HG03196 (cell line): ENCODE data around the gene SEZ6.

Experiments used
- ATAC-seq: cut with Tn5 transposase; IDR thresholded peaks from one replicate; pipeline ENCODE4 v1.9.1; 2021; ENCODE audit not compliant: unreplicated experiment

The SEZ6 gene

DNA sequence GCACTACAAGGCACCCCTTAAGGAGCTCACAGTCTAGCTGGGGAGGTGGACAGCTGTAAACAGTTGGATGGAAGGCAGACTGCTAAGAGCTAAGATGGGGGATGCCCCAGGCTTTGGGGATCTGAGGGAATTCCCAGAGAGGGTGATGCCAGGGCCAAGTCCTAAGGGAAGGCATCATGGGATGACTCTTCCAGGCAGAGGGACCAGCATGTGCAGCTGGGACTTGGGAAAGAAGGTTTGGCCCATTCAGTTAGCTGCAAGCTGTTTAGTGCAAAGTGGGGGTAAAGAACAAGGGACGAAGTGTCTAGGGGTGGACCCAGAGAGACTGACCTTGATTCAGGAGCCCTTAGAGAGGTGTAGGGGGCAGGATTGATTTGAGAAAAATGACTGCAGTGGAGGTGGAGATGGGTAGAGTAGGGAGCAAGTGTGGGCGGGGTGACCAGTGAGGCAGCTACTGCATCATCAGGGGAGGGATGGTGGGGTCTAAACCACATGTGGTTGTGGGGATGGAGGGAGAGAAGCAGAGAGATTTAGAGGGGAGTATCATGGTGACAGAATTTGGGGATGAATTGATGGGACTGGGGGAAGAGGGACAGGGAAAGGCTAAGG lies 27.4 kb downstream of the SEZ6 start:
- no peak for ATAC-seq

DNA sequence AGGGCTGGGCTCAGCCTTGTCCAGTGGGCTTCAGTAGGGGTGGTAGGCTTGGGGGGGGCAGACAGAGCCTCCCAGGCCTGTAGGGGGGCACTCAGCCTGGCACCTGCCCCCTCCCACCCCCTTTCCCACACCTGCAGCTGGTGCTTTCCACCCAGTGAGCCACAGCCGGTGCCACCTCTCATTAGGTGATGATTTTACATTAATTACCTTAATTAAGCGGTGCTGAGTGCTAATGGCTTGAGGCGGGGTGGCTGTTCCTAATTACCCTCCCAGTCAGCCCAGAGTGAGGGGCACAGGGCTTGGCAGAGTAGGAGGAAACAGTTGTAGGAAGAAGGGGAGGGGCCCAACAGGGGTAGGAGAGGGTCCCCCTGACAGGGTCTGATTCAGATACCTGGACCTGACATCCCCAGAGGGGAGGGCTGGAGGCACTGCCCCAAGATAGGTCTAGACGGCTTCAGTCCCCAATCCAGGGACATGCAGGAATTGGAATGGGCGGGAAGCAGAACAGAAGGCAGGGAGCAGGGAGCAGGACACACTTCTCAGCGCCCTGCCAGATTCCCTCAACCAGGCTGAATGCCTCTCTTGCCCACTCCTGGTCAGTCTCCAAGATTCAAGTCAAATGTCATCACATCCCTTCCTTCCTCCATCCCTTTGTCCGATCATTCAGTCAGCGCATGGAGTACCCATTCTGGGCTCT lies 28.0 kb downstream of the SEZ6 start:
- no peak for ATAC-seq

DNA sequence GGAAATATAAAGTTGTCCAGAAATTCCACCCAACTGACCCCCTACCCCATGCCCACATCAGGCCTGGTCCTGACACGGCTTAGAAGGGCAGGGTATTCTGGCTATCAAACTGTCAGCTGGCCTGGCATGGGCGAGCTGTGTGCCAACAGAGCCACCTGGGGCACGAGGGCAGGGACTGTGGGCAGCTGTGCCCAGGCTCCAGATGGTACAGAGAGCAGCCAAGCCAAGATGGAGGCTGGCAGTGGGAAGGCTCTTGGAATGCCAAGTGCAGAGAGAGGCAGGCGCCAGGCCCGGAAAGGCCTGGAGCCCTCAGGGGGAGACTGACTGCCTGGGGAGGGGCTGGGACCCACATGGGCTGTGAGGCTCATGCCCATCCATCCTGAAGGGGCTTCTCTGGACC lies 30.2 kb downstream of the SEZ6 start:
- no peak for ATAC-seq

DNA sequence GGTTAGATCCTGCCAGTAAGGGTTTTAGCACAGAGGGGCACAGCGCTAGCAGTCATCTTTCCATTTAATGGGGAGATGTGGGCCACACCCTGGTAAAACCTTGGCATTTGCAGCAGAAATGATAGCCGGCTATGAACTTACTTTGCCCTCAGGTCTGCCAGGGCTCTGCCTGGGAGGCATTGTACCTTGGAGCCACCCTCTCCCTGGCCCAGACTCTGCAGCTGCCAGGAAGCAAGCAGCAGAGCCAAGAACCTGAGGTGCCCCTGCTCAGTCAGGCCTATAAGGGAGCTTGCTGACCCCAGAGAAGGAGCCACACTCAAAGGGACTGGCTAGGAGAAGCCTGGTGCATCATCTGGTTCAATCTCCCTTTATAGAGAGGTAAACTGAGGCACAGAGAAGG lies 30.8 kb downstream of the SEZ6 start:
- no peak for ATAC-seq

DNA sequence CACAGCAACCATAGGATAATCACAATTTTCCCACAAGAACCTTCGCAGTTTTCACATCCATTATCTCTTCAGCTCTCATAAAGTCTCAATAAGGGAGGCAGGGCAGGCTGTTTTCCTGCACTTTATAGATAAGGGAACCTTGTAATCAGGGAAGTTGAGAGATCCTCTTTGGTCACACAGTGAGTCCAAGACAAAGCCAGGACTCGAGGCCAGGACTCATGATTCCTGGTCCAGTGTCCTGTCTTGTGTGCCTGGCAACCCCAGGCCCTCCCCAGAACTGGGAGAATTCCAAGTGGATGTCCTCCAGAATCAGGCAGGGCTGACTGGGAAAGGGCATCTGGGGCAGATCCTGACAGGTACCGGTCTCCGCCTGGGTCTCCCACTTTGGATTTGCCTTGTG lies 31.4 kb downstream of the SEZ6 start:
- no peak for ATAC-seq

DNA sequence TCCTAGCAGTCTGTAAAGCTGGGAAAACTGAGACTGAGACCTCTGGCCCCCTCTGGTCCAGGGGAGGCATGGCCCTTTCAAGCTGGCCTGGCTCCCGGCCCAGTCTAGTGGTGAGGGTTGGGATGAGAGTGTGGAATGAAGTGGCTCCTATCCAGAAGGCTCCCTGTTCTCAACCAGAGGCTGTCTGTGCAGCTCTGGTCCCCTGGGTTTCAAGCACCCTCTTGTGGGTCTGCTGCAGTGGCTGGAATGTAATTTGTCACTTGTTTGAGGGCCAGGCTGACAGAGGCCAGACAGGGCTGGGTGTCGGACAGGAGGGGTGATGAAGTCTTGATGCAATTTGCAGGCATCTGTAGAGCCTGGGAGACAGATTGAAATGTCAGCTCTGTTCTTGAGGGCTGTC lies 32.4 kb downstream of the SEZ6 start:
- no peak for ATAC-seq

DNA sequence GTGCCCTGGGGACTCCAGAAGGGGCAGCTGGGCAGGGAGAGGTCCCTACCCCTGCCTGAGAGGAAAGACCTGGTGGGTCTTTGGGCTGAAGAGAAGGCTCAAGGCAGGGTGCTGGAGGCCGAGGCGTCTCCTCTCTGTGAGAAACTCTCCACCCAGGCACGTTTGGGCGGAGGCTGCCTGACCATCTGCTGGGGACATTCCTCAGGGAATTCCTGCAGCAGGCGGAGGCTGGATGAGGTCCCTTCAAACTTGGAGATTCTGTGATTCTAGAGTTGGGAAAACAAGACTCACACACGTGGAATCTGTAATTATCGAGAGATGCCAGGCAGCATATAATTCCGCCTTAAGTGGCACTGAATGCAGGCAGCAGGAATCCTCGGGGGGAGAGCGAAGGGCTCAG lies 33.4 kb downstream of the SEZ6 start:
- ATAC-seq: no peak

DNA sequence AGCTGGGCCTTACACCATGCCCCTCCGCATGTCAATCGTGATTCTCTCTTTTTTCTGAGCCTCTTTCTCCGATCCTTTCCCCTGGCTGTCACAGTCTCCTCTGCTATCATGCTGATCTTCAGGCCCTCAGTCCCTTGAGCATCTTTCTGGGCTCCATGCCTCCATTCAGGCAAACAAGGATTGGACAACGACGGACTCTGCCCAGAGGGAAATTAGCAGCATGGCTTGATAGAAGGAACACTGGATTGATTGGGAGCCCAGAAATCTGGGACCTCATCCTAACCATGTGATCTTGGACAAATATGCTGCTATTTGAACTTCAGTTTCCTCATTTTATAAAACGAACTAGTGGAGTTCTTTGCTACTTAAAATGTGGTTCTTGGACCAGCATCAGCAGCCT lies 35.0 kb downstream of the SEZ6 start:
- ATAC-seq: no peak

DNA sequence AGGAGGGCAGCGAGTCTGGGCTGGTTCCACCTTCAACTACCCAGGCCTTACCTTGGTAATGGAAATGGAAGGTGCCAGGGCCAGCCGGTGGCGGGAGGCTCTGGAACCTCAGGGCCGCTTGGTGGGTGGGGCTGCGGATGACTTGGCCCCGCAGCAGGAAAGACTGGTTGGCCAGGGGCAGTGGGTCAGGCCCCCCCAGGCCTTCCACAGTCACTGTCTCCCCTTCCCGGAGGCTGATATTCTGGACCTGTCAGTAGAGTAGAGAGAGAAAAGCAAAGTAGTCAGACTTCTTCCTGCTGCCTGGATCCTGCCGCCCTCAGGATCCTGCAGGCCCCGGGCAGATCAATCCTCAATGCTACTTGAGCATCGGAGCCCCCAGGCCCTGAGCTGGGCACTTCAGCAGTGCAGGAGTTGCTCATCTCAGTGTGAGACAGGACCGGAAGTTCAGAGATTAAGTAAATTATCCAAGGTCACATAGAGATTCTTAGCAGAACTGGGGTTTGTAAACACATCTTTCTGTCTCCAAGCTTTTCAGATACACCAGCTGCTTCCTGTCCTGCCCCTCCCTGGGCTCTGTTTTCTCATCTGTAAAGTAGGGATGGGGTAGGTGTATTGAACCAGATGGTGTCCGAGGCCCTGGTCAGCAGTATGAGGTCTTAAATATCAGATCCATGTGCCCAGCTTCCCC lies 36.0 kb downstream of the SEZ6 start:
- no peak for ATAC-seq

DNA sequence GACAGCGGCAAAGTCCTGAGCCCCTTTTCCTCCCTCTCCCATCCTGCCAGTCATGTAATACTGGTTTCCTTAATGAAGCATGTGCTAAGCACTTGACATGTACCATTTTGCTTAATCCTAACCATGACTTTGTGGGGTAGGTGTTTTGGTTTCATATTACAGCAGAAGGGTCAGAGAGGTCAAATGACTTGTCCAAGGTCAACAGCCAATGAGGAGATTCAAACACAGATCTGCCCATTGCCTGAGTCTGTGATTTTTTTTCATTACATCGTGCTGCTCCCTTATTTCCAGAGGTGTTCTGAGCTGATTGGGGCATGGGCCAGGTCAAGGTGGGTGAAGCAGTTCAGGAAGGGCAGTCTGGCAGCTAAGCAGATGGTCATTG lies 36.9 kb downstream of the SEZ6 start:
- ATAC-seq: no peak

DNA sequence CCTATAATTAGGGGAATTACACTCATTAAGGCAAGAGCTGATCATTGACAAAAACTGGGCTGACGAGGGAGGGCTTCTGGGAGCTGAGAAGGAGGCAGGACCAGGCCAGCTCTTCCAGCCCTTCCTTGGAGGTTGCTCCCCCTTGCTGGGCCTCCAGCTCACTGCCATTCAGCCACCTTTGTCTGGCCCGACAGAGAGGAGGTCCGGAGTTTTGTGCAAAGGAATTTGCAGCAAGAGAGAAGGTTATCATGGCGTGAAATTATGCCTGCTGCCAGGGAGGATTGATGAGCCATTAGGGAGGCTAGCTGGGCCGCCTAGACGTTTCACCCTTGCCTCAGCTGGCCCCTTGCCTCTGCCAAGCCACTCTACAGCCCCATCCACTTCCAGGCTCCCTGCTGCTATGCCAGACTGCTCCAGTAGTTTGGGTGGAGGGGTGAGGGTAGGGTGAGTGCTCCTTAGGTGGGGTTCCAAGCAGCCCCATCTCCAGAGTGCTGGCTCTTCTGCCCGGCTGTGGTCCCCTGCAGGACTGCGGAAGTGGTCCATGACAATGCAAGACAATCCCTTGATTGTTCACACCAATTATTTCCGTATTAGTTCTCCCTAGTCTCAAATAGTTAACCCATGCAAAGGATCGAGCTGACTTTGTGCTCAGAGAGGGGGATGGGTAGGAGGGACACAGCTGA lies 37.5 kb downstream of the SEZ6 start:
- ATAC-seq: no peak

DNA sequence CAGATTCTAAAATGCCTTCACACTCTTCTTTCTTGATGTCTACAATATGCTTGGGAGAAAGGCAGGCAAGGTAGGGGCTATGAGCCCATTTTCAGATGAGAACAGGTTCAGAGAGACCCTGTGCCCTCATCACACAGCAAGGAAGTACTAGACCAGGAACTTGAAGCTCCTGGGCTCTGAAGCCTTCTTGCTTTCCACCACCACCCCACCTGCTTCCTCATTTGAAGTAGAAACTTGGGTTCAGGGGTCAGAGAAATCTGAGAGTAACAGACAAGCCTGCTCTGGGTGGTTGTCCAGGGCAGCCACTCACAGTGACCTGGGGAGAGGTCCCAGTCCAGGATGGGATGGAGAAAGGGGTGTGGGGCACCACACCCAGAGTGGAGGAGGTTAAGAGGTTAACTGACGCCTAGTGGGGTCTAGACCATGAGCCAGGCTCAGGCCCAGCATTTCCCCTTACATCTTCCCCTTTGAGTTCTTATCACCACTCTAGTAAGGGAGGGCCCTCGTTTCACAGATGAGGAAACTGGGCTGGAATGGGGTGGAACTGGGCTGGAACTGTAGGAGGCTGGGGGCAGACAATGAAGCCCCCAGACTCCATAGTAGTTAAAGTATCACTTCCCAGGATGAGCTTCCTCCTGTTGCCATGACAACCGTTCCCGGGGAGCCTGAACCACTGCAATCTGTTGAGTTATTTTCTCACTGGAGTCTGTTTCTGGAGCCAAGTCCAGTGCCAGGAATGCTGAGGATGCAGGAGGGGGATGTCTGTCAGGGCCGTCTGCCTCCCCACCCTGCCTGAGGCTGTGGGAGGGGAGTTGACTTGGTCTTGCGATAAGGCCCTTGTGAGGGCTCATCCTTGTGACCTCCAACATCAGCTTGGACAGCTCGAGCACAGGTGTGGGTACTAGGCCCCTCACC lies 38.4 kb downstream of the SEZ6 start:
- no peak for ATAC-seq

DNA sequence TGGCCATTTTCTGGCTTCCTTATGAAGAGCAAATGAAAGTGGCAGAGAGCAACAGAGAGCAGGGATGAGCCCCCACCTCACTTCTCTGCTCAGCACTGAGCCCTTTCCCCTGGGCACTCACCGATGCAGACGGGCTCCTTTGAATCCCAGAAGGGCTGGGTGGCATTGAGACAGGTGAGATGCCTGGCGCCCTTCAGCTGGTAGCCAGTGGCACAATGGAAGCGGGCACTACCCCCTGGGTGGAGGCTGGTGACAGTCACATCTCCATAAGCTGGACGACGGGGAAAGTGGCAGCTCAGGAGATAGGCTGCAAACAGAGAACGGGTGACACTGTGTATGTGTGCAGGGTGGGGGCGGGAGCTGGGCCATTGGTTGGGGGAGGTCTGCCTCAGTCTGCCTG lies 42.0 kb downstream of the SEZ6 start:
- no peak for ATAC-seq

DNA sequence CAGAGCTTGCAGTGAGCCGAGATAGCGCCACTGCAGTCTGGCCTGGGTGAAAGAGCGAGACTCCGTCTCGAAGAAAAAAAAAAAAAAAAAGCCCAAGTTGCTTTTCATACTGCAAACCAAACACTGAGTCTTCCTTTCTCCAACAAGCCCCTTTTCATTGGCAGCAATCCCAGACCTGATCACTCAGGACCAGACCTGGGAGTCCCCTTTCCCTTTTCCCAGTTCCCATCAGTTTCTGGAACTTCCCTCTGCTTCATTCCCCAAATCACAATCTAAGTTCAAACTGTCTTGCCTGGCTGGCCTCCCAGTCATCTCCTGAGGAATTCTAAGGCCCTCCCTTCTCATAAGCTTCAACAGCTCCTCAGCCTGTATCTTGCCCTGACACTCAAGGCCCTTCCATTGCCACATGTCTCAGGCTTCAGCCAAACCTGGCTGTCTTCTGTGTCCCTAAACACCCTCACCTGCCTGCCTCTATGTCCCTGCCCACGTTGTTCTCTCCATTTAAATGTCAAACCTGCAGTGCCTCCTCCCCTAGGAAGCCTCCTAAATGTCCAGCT lies 42.7 kb downstream of the SEZ6 start:
- no peak for ATAC-seq

DNA sequence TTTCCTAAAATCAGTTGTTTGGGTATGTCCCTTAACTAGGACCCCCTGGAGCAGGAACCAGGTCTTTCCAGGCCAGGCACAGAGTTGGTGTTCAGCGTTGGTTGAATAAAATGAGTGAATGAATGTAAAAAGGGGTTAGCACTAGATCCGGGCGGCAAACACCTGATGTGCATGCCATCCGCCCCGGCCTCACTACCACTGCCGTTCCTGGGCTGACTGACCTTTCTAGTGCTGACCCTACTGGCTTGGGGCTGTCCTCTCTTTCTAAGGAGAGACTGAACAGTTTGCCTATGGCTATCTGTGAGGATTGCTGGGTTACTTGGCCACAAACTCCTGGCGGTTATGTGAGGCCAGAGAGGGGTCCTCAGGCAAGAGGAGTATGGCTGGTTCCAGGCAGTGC lies 44.4 kb downstream of the SEZ6 start:
- no peak for ATAC-seq

DNA sequence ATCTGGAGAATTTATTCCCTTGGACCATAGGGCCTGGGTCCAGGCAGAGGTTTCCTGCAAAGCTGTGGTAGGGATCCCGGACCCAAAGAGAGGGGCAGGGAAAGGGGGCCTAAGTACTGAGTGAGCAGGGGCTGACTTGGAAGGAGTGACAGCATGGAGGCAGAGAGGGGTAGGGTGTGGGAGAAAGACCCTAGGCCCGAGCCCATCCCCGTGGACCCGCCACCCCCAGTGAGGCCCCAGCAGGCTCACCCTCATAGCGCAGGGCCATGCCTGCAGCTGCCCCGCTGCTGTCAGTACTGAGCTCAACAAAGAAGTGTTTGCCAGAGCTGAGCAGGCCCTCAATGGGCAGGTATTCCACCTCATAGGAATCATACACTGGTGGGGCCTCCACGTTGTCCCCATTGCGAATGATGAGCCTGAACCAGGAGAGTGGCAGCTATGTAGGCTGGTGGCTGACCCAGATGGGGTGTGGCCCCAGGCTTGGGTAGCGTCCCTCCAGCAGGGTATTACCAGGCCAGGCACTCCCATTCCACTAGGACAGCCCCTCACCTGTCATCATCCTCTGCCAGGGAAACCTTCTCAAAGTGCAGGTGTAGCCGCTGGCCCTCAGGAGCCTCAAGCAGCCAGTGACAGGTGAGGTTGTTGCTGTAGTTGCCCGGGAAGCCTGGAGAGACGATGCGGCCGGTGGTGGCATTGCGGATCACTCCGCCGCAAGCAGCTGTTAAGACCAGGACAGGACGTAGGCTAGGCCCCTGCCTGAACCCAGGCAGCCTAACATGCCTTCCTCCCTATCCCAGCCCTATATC lies 45.4 kb downstream of the SEZ6 start:
- no peak for ATAC-seq

DNA sequence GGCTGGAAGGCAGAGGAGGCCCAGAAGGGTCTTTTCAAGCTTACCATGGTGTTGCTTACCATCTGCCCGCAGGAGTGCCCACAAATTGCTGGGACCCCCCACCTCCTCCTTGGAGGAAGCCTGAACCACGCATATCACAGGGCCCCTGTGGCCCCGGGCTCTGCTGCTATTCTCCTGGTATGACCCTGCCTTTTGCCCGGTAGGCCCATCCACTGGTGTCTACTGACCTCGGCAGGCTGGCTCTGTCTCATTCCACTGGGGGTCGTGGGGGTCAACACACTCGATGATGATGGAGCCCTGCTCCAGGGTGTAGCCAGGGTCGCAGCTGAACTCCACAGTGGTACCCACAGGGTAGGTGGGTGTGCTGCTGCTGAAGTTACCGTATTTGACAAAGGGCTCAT lies 46.4 kb downstream of the SEZ6 start:
- ATAC-seq: no peak

DNA sequence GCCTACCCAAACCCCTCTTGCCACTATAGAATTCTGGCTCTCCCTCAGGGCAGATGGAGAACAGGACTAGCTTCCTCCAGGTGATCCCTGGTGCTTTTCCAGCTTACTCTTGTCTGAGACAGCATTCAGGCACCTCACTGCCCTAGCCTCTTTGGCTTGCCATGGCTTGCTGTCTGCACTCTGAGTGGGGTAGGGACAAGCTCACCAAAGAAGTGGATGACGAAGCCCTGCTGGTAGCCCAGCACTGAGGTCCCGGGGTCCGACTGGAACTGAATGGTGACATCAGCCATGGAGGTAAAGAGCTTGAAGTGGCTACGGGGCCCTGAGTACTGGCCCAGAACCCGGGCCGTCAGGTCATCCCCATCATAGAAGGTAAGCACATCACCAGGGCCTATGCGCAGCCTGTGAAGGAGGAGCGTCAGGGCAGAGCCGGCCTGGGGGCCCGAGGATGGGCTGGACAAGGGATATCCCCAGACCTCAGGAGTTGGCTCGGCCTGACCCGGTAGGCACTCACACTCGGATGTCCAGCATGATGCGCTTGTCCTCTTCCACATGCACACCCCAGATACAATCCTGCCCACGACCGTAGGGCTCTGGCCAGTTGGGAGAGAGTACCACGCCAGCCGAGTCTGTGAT lies 46.9 kb downstream of the SEZ6 start:
- no peak for ATAC-seq

DNA sequence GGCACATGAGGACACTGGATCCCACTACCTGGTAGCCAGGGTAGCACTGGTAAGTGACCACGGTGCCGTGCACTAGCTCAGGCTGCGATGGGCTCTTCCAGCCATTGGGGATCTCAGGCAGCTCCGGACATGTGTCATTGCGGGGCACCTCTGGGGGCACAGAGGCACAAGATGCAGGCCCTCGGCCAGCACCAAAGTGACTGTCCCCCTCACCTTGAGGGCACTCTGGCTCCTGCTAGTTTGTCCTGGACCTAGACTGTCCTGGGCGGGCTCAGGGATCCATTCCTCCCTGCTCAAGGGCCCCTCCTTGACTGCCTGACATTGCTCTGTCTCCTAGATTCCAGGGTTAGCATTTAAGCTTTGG lies 47.9 kb downstream of the SEZ6 start:
- ATAC-seq: no peak
